ENCODE results near the gene YPEL2. TPM values are rescaled to one million over a fixed set of nuclear protein-coding genes. Genes with fewer than 3 reads are reported as not detected.
A peak's percentile ranks its signal among the peaks of the same experiment; 100 is the strongest.

Gene YPEL2
- total and polyA plus RNA-seq, 2 of the 13 experiments (the other 11 are each of a cell fraction or from before 2014, with no cell fraction given), result 8.5 to 21.1 TPM

DNA sequence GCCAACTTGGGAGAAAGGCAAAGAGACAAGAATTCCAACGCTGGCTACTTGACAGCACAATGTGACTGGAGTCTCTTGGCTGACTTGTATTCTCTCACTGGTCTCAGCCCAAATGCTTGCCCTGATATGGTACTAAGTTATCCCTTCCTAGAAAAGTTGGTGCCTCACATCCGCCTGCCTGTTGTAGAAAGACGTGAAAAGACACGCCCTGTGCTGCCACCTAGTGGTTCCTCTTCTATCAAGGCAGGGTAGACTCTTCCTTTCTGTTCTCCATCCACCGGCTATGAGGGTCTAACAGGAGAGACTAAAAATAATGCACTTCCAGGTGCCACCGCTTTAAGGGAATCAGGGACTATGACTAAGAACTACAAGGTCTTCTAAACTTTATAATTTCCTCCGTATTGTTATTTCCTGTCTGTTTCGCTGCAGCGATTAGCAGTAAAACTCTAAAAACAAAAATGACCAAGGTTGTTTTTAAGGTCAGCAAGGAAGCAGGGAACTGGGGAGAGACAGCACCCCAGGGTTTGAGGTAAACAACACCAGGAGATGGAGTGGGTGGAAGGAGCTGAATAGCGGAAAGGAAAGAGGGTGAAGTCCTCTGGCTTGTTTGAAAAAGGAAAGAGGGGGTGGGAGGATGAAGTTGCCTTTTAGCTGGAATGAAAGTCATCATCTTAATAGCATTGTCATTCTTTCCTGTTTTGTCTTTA, 109.5 kb downstream of the YPEL2 start (continued):
- TF ChIP-seq SNRNP70 (IDR thresholded peaks at IDR 0.05; ENCODE audit: low read depth, low read length) (no peak), MIER2 (CRISPR knock-in tag; IDR thresholded peaks at IDR 0.05) (peak; percentile 62; the same call in 1 of the 2 replicates), BCL6 (CRISPR knock-in tag; IDR thresholded peaks at IDR 0.05) (peak; percentile 45; the same call in 1 of the 2 replicates), RNF2 (conservative IDR thresholded peaks at IDR 0.05; ENCODE audit: low read depth) (no peak), MAZ (IDR thresholded peaks at IDR 0.05; ENCODE audit: borderline replicate concordance, low read depth, low read length) (no peak), MAZ (CRISPR knock-in tag; IDR thresholded peaks at IDR 0.05; ENCODE audit: low read depth) (no peak), EEA1 (CRISPR knock-in tag; IDR thresholded peaks at IDR 0.05; ENCODE audit: borderline replicate concordance) (no peak), MEIS1 (CRISPR knock-in tag; IDR thresholded peaks at IDR 0.05; ENCODE audit: borderline replicate concordance) (no peak), ATF6 (CRISPR knock-in tag; conservative IDR thresholded peaks at IDR 0.05) (no peak), ZNF572 (CRISPR knock-in tag; IDR thresholded peaks at IDR 0.05) (no peak), PATZ1 (CRISPR knock-in tag; IDR thresholded peaks at IDR 0.05) (0 out of 2 replicates have a peak, but pooled peaks have one; percentile 28), PHF20 (CRISPR knock-in tag; IDR thresholded peaks at IDR 0.05) (no peak), GABPB1 (CRISPR knock-in tag; IDR thresholded peaks at IDR 0.05) (no peak), ZNF432 (CRISPR knock-in tag; IDR thresholded peaks at IDR 0.05; ENCODE audit: borderline replicate concordance) (no peak), STAT5B (CRISPR knock-in tag; IDR thresholded peaks at IDR 0.05) (no peak)
- TF ChIP-seq, protein P1, sequence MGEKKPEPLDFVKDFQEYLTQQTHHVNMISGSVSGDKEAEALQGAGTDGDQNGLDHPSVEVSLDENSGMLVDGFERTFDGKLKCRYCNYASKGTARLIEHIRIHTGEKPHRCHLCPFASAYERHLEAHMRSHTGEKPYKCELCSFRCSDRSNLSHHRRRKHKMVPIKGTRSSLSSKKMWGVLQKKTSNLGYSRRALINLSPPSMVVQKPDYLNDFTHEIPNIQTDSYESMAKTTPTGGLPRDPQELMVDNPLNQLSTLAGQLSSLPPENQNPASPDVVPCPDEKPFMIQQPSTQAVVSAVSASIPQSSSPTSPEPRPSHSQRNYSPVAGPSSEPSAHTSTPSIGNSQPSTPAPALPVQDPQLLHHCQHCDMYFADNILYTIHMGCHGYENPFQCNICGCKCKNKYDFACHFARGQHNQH (CRISPR knock-in tag; IDR thresholded peaks at IDR 0.05), result 0 out of 2 replicates have a peak, but pooled peaks have one; percentile 46
- TF ChIP-seq, protein P2, sequence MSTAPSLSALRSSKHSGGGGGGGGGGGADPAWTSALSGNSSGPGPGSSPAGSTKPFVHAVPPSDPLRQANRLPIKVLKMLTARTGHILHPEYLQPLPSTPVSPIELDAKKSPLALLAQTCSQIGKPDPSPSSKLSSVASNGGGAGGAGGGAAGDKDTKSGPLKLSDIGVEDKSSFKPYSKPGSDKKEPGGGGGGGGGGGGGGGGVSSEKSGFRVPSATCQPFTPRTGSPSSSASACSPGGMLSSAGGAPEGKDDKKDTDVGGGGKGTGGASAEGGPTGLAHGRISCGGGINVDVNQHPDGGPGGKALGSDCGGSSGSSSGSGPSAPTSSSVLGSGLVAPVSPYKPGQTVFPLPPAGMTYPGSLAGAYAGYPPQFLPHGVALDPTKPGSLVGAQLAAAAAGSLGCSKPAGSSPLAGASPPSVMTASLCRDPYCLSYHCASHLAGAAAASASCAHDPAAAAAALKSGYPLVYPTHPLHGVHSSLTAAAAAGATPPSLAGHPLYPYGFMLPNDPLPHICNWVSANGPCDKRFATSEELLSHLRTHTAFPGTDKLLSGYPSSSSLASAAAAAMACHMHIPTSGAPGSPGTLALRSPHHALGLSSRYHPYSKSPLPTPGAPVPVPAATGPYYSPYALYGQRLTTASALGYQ (CRISPR knock-in tag; IDR thresholded peaks at IDR 0.05), result no peak
